LNCaP clone FGC (cell line): ENCODE results near the gene MGA.

Source experiments
- DNase-seq: peaks from one replicate; pipeline ENCODE4 v3.0.0-alpha.2; 2011; ENCODE audit warnings: low read depth
- H3K4me3 ChIP-seq: 2 replicates; pipeline ENCODE4 v1.5.1; 2011; ENCODE audit warnings: mild to moderate bottlenecking, low read depth, low read length, control low read depth
- TF ChIP-seq, protein P1 (sequence below): IDR thresholded peaks from 2 replicates; pipeline ENCODE4 v1.5.1; 2012; ENCODE audit warnings: mild to moderate bottlenecking; ENCODE audit not compliant: control insufficient read depth, insufficient read depth; ENCODE audit errors: extremely low read depth

Gene MGA

DNA sequence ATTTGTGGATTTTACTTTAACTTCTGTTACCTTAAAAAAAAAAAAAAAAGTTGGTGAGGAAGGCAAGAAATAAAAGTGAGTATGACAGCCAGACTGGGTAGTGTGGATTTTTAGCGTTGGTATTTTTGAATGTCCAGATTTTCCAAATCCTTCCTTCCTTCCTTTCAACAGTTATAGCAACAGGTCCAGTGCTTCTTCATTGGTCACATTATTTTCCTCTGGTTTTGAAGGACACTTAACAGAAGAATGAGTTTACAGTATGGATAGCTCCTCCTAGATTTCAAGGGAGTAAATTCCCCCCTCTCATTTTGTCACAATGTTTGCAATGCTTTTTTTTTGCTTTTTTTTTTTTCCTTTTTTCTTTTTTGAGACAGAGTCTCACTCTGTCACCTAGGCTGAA is 120.5 kb downstream of the MGA start:
- no peak for DNase-seq
- TF ChIP-seq, protein P1, sequence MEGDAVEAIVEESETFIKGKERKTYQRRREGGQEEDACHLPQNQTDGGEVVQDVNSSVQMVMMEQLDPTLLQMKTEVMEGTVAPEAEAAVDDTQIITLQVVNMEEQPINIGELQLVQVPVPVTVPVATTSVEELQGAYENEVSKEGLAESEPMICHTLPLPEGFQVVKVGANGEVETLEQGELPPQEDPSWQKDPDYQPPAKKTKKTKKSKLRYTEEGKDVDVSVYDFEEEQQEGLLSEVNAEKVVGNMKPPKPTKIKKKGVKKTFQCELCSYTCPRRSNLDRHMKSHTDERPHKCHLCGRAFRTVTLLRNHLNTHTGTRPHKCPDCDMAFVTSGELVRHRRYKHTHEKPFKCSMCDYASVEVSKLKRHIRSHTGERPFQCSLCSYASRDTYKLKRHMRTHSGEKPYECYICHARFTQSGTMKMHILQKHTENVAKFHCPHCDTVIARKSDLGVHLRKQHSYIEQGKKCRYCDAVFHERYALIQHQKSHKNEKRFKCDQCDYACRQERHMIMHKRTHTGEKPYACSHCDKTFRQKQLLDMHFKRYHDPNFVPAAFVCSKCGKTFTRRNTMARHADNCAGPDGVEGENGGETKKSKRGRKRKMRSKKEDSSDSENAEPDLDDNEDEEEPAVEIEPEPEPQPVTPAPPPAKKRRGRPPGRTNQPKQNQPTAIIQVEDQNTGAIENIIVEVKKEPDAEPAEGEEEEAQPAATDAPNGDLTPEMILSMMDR: no peak
- H3K4me3 ChIP-seq: no peak overlapping the region

GRCh38 chr15:41782371-41783282 is 122.4 kb downstream of the MGA start:
- no peak overlapping the region for H3K4me3 ChIP-seq
- DNase-seq: no peak

DNA sequence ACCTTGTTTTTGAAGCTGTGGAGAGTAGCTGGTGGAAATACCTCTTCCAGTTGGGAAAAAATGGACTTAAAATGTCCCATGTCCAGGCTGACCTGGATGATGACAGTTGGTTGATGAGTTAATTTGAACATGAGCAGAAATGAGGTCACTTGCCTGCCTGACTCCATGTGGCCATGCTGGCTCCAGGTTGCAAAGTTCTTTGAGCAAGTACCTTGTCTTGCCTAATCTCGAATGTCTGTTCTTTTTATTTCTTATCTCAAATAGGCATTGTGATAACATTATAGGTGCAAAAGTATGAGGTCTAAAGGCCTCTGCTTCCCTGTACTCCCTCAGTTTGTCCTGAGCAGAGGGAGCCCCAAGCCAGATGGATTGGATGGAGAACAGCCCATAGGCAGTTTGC is 123.1 kb downstream of the MGA start:
- no peak for DNase-seq
- no peak overlapping the region for H3K4me3 ChIP-seq
- TF ChIP-seq, protein P1: no peak

More at GRCh38 chr15:41782371-41783282, 122.4 kb downstream of the MGA start:
- TF ChIP-seq, protein P1: no peak

DNA sequence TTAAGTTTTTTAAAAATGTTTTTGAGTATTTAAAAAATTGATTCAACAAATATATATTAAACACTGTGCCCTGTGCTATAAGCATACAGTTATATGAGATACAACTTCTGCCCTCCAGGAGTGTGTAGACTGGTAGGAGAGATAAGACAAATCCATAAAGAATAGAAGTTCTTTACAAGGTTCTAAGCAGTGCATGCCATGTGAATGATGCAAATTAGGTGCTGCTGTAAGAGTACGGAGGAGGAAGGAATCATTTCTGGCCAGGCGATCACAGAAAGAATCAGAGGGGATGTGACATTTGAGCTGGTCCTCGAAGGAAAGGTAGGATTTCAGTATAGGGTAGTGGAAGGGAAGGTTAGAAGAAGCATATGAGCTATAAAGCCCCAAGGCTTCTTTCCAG is 128.1 kb downstream of the MGA start:
- no peak overlapping the region for H3K4me3 ChIP-seq
- TF ChIP-seq, protein P1: no peak
- no peak for DNase-seq

- TF ChIP-seq, protein P1: no peak
- no peak overlapping the region for H3K4me3 ChIP-seq
- no peak for DNase-seq
Observed at GRCh38 chr15:41789236-41789635, 129.0 kb downstream of the MGA start.

GRCh38 chr15:41789662-41790061 is 129.5 kb downstream of the MGA start:
- TF ChIP-seq, protein P1: no peak
- no peak overlapping the region for H3K4me3 ChIP-seq
- DNase-seq: no peak

- no peak for DNase-seq
- TF ChIP-seq, protein P1: no peak
- H3K4me3 ChIP-seq: no peak overlapping the region
Observed at GRCh38 chr15:41790169-41790568, 130.0 kb downstream of the MGA start.
